ENCODE results near the gene GATB. TPM values are rescaled to one million over a fixed set of nuclear protein-coding genes. Genes with fewer than 3 reads are reported as not detected.

GATB gene
- total and polyA plus RNA-seq, 2 experiments from 2014 or later: 19.4 to 20.1 TPM

GRCh38 chr4:151640381-151640780 lies 120.4 kb downstream of the GATB start:
- no peak overlapping the region for H3K4me2 ChIP-seq
- no peaks in the 10 kb centered on the region for H4K20me1 ChIP-seq (ENCODE audit: insufficient read depth, poor library complexity, severe bottlenecking)
- no peak overlapping the region for H3K4me3 ChIP-seq
- H3K4me1 ChIP-seq (ENCODE audit: insufficient read depth): no peaks in the 10 kb centered on the region
- H3K9me2 ChIP-seq (replicated peaks; ENCODE audit: insufficient read depth): no peaks in the 10 kb centered on the region
- no peaks in the 10 kb centered on the region for H3K36me3 ChIP-seq (replicated peaks; ENCODE audit: insufficient read depth, low read depth)
- H3K27me3 ChIP-seq: no peaks in the 10 kb centered on the region
- no peak for DNase-seq (ENCODE audit: low spot score)
- TF ChIP-seq EZH2phosphoT487 (IDR thresholded peaks at IDR 0.05; ENCODE audit: low read depth, severe bottlenecking, unreplicated experiment) (no peak), CTCF (IDR thresholded peaks at IDR 0.05; ENCODE audit: poor library complexity) (no peak), EZH2 (IDR thresholded peaks at IDR 0.05; ENCODE audit: borderline replicate concordance) (no peak)
- WGBS (ENCODE audit: low lambda C conversion rate, missing lambda C conversion rate): 62% methylated on average over 1 of the region's 1 CpG
- H2AFZ ChIP-seq: no peak overlapping the region
- H3K9me3 ChIP-seq (ENCODE audit: low read depth): no peaks in the 10 kb centered on the region
- H3K27ac ChIP-seq: no peak overlapping the region
- no peaks in the 10 kb centered on the region for H3K79me2 ChIP-seq

- Histone ChIP-seq H2AFZ (no peak overlapping the region), H3K27ac (no peak overlapping the region), H3K4me2 (no peak overlapping the region), H3K9me2 (replicated peaks; ENCODE audit: insufficient read depth) (no peaks in the 10 kb centered on the region), H3K36me3 (replicated peaks; ENCODE audit: insufficient read depth, low read depth) (no peaks in the 10 kb centered on the region), H3K79me2 (no peaks in the 10 kb centered on the region), H3K4me1 (ENCODE audit: insufficient read depth) (no peaks in the 10 kb centered on the region), H4K20me1 (ENCODE audit: insufficient read depth, poor library complexity, severe bottlenecking) (no peaks in the 10 kb centered on the region), H3K9me3 (ENCODE audit: low read depth) (no peaks in the 10 kb centered on the region), H3K27me3 (no peaks in the 10 kb centered on the region), H3K4me3 (no peak overlapping the region)
- WGBS (ENCODE audit: low lambda C conversion rate, missing lambda C conversion rate): 61% methylated on average over 1 of the region's 1 CpG
- no peak for DNase-seq (ENCODE audit: low spot score)
- TF ChIP-seq CTCF (IDR thresholded peaks at IDR 0.05; ENCODE audit: poor library complexity) (no peak), EZH2 (IDR thresholded peaks at IDR 0.05; ENCODE audit: borderline replicate concordance) (no peak), EZH2phosphoT487 (IDR thresholded peaks at IDR 0.05; ENCODE audit: low read depth, severe bottlenecking, unreplicated experiment) (no peak)
Observed at GRCh38 chr4:151638295-151638858, 122.4 kb downstream of the GATB start.

GRCh38 chr4:151631349-151631748 lies 129.5 kb downstream of the GATB start:
- Histone ChIP-seq H3K27me3 (no peaks in the 10 kb centered on the region), H4K20me1 (ENCODE audit: insufficient read depth, poor library complexity, severe bottlenecking) (no peaks in the 10 kb centered on the region), H3K4me3 (no peak overlapping the region), H3K27ac (no peak overlapping the region), H3K36me3 (replicated peaks; ENCODE audit: insufficient read depth, low read depth) (no peaks in the 10 kb centered on the region), H3K79me2 (no peaks in the 10 kb centered on the region), H2AFZ (no peak overlapping the region), H3K9me2 (replicated peaks; ENCODE audit: insufficient read depth) (no peaks in the 10 kb centered on the region), H3K9me3 (ENCODE audit: low read depth) (no peaks in the 10 kb centered on the region), H3K4me2 (no peak overlapping the region), H3K4me1 (ENCODE audit: insufficient read depth) (no peaks in the 10 kb centered on the region)
- no peak for DNase-seq (ENCODE audit: low spot score)
- TF ChIP-seq EZH2phosphoT487 (IDR thresholded peaks at IDR 0.05; ENCODE audit: low read depth, severe bottlenecking, unreplicated experiment) (no peak), EZH2 (IDR thresholded peaks at IDR 0.05; ENCODE audit: borderline replicate concordance) (no peak), CTCF (IDR thresholded peaks at IDR 0.05; ENCODE audit: poor library complexity) (no peak)

Measured in hepatocyte (in vitro differentiated cells).